HEK293 (cell line): ENCODE measurements around the gene GRAMD1B.

ENCODE experiments used
- TF ChIP-seq, protein P1 (sequence below): fragments of 450-650 bp; formaldehyde crosslinking; IDR thresholded peaks from 2 replicates; pipeline ENCODE4 v1.5.1; 2016; ENCODE audit warnings: missing biosample characterization, missing genetic modification characterization
- TF ChIP-seq, protein P2 (sequence below): fragments of 450-650 bp; formaldehyde crosslinking; IDR thresholded peaks from 2 replicates; pipeline ENCODE4 v1.5.1; 2016; ENCODE audit warnings: missing biosample characterization, missing genetic modification characterization

DNA sequence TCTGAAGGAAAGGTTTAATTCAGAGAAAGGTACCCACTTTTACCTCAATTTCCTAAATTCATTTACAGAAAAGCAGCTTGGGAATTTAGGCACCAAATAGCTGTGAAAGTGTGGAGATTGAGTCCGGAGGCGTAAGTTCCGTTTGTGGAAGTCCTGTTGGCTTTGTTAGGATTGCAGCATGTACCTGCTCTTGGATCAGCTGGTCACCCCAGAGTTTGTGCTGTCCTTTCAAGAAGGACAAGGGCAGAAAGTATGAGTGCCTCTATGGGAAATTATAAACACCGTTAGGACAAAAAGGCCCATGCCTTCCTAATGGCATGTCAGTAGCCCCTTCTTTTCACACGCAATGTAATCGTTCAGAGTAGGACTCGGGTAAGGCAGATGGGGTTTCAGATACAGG, 126.6 kb downstream of the GRAMD1B start:
- TF ChIP-seq, protein P1, sequence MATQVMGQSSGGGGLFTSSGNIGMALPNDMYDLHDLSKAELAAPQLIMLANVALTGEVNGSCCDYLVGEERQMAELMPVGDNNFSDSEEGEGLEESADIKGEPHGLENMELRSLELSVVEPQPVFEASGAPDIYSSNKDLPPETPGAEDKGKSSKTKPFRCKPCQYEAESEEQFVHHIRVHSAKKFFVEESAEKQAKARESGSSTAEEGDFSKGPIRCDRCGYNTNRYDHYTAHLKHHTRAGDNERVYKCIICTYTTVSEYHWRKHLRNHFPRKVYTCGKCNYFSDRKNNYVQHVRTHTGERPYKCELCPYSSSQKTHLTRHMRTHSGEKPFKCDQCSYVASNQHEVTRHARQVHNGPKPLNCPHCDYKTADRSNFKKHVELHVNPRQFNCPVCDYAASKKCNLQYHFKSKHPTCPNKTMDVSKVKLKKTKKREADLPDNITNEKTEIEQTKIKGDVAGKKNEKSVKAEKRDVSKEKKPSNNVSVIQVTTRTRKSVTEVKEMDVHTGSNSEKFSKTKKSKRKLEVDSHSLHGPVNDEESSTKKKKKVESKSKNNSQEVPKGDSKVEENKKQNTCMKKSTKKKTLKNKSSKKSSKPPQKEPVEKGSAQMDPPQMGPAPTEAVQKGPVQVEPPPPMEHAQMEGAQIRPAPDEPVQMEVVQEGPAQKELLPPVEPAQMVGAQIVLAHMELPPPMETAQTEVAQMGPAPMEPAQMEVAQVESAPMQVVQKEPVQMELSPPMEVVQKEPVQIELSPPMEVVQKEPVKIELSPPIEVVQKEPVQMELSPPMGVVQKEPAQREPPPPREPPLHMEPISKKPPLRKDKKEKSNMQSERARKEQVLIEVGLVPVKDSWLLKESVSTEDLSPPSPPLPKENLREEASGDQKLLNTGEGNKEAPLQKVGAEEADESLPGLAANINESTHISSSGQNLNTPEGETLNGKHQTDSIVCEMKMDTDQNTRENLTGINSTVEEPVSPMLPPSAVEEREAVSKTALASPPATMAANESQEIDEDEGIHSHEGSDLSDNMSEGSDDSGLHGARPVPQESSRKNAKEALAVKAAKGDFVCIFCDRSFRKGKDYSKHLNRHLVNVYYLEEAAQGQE, result no peak
- TF ChIP-seq, protein P2, sequence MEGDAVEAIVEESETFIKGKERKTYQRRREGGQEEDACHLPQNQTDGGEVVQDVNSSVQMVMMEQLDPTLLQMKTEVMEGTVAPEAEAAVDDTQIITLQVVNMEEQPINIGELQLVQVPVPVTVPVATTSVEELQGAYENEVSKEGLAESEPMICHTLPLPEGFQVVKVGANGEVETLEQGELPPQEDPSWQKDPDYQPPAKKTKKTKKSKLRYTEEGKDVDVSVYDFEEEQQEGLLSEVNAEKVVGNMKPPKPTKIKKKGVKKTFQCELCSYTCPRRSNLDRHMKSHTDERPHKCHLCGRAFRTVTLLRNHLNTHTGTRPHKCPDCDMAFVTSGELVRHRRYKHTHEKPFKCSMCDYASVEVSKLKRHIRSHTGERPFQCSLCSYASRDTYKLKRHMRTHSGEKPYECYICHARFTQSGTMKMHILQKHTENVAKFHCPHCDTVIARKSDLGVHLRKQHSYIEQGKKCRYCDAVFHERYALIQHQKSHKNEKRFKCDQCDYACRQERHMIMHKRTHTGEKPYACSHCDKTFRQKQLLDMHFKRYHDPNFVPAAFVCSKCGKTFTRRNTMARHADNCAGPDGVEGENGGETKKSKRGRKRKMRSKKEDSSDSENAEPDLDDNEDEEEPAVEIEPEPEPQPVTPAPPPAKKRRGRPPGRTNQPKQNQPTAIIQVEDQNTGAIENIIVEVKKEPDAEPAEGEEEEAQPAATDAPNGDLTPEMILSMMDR, result no peak
